Mesodermal cell (in vitro differentiated cells): Measurements from ENCODE around the gene FOXJ3.

ENCODE experiments used
- H3K27ac ChIP-seq: 2 replicates; pipeline ENCODE4 v1.7.0; 2013; ENCODE audit warnings: mild to moderate bottlenecking, low read depth, low read length, moderate library complexity; ENCODE audit not compliant: severe bottlenecking
- H3K36me3 ChIP-seq: 2 replicates; pipeline ENCODE4 v1.7.1; 2013; ENCODE audit warnings: mild to moderate bottlenecking, low read length, moderate library complexity; ENCODE audit not compliant: control insufficient read depth, insufficient read depth
- H3K4me1 ChIP-seq: one replicate; pipeline ENCODE4 v1.7.1; 2013; ENCODE audit warnings: mild to moderate bottlenecking, low read length; ENCODE audit not compliant: insufficient read depth, control insufficient read depth, poor library complexity, severe bottlenecking
- H3K4me3 ChIP-seq: 2 replicates; pipeline ENCODE4 v1.7.0; 2013; ENCODE audit warnings: low read length, control low read depth, mild to moderate bottlenecking; ENCODE audit not compliant: insufficient read depth, poor library complexity, severe bottlenecking; ENCODE audit errors: extremely low read depth
- H3K9me3 ChIP-seq: 2 replicates; pipeline ENCODE4 v1.7.1; 2013; ENCODE audit warnings: mild to moderate bottlenecking, low read length, moderate library complexity; ENCODE audit not compliant: control insufficient read depth
- WGBS, 2 experiments: methylation state at CpG; one replicate each; pipeline ENCODE4 v1.1.5; 2013; ENCODE audit warnings: missing lambda C conversion rate in 2 of 2; ENCODE audit not compliant: insufficient coverage in 2 of 2; 5-methylcytosine and 5-hydroxymethylcytosine counted together

Gene FOXJ3

DNA sequence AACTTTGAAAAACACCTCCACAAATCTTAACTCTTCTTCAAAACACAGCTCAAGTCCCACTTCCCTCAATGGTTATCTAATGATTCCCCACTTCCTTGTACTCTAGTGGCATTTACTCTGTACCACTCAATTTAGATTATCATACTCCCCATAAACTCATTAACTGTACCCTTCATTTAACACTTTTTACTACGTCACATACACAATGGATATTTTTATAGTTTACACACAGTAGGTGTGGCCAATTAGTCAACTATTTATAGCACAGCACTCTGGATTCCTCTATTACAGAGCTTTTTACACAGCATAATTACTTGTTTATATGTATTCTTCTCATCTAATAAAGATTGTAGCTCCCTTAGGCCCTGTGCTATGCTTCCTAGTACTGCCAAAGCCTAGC, 62.1 kb downstream of the FOXJ3 start:
- no peaks in the 10 kb centered on the region for H3K9me3 ChIP-seq
- H3K4me3 ChIP-seq, result no peak overlapping the region
- H3K4me1 ChIP-seq, result no peaks in the 10 kb centered on the region
- H3K36me3 ChIP-seq, result peaks cover 48% of the 10 kb centered on the region
- WGBS, 2 experiments, result 100% methylated on average over 1 of the region's 1 CpG
- H3K27ac ChIP-seq, result no peak overlapping the region

DNA sequence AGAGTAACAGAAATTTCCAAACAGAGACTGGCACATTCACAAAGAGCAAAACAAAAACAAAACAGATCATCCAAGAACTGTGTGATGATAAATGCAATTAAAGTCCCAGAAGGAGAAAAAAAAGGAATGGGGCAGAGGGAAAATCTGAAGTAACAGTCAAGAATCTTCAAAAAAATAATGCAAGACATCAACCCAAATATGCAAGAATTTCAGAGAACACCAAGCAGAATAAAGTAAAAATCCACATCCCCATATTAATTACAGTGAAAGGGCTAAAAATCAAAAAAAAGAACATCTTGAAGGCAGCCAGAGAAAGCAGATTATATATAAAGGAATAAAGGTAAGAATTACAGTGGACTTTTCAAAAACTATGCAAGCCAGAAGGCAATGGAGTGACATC, 67.1 kb downstream of the FOXJ3 start:
- H3K4me3 ChIP-seq, result no peak overlapping the region
- H3K36me3 ChIP-seq, result peaks cover 37% of the 10 kb centered on the region
- H3K4me1 ChIP-seq, result no peaks in the 10 kb centered on the region
- no peaks in the 10 kb centered on the region for H3K9me3 ChIP-seq
- no peak overlapping the region for H3K27ac ChIP-seq

DNA sequence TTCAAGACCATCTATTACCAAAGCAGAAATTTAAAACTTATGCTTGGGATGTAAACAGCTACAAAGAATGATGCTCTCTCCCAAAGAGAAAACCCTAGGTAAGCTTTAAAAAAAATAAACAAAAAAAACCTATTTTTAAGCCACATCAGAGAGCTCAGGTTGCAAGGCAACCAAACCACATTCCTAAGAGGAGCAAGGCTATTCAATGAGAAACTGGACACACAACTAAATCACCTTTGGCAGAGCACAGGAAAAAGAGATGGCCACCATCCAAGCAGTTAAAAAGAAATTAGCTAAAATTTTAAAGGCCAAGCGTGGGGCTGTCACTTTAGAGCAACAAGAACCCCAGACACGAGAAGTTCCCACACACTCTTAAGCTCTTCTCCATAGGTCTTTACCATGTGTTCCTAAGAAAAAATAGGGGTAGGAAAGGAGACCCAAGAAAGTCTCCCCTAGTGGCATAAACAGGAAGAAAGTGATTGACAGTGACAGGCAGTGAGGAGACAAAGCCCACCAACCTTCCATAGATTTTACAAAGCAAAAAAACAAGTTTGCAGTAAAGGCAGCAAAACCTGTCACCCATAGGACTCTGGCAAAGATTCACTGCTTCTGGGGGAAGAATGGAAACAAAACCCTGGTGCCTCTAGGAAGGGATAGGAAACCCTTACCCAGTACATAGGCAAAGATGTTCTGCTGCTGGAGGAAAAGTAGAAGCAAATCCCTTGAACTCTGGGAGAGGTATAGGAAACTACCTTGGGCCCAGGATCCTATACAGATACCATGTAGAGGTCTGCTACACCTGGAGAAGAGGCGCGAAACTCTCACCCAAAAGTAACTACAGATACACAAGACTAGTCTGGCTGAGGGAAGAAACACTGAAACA, 68.5 kb downstream of the FOXJ3 start:
- 80% methylated on average over 1 of the region's 4 CpGs; no CpG with 5 or more reads in 1 of the 2 experiments for WGBS, 2 experiments
- Histone ChIP-seq H3K36me3 (peaks cover 40% of the 10 kb centered on the region), H3K9me3 (no peaks in the 10 kb centered on the region), H3K4me3 (no peak overlapping the region), H3K4me1 (no peaks in the 10 kb centered on the region), H3K27ac (no peak overlapping the region)

DNA sequence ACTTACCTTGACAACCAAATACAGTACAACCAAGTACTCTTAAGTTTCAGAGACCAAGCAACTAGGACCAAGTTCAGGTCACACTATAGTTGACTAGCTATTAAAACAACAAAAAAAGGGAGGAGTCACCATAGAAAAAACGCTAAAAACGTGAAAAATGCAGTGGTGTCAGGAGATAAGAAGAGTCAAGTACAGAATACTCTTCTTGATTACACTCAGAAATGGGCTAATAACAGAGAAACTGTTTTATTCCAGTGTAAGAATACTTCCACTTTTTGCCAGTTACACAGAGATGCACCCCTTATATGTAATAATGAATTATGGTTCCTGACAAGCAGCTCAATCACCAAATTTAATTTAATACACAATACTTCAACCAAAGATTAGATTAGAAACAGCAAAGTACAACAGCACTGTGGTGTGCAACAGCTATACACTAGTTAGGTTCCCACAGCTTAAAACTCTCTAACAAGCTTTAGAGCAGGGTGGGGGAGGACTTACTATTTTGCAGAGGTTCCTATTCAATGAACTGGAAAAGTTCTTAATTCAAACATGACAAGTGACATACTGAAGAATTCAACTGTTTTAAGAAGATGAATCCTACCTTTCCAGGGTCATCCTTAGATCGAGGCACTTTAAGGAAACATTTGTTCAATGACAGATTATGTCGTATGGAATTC, 70.4 kb downstream of the FOXJ3 start:
- H3K36me3 ChIP-seq, result peaks cover 33% of the 10 kb centered on the region
- WGBS, 2 experiments, result 100% methylated on average over 2 of the region's 4 CpGs; no CpG with 5 or more reads in 1 of the 2 experiments

DNA sequence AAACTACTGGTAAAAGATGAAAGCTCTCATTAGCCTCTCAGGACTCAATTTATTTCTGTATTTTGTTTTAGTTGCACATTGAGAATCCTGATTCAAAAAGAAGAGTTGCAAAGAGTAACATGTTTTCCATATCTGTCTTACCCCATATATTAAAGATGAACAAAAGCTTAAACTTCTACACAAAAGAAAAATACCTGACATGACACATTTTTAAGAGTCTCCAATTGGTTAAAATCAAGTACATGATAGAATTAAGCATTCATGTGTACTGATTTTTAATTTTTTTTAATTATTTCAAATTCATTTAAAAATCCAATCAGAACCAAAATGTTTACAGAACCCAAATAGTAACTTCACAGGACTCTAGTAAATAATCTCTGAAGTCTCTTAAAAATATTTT, 72.0 kb downstream of the FOXJ3 start:
- H3K4me3 ChIP-seq, result no peak overlapping the region
- H3K9me3 ChIP-seq, result no peaks in the 10 kb centered on the region
- no peak overlapping the region for H3K27ac ChIP-seq
- H3K4me1 ChIP-seq, result no peaks in the 10 kb centered on the region
- peaks cover 26% of the 10 kb centered on the region for H3K36me3 ChIP-seq

More for the DNA sequence above, 70.4 kb downstream of the FOXJ3 start:
- no peak overlapping the region for H3K27ac ChIP-seq
- H3K9me3 ChIP-seq, result no peaks in the 10 kb centered on the region
- H3K4me1 ChIP-seq, result no peaks in the 10 kb centered on the region
- no peak overlapping the region for H3K4me3 ChIP-seq

DNA sequence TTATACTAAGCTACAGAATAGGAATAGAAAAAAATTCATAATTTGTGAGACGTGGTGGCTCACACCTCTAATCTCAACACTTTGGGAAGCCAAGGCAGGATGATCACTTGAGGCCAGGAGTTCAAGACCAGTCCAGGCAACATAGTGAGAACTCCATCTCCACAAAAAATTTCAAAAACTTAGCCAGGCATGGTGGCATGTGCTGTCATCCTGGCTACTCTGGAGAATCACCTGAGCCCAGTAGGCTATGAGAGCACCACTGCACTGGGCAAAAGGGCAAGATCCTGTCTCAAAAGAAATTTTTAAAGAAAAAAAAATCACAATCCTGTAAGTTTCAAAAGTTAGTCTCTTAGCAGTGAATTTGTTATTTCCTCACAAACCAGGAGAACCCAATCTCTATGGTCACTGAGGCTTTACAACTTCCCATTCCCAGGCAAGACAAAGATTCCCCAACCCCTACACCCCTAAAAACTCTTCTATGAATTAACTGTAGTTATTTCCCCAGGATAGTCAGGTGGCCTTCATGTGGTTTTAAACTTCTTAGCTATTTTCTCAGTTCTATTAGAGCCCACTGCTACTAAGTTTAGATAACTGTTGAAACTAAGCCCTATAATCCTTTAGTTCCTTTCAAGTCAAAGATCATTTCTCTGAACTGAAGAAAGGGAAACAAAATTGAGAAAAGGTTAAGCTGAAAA, 74.5 kb downstream of the FOXJ3 start:
- Histone ChIP-seq H3K27ac (no peak overlapping the region), H3K36me3 (peaks cover 22% of the 10 kb centered on the region), H3K4me3 (no peak overlapping the region), H3K9me3 (no peaks in the 10 kb centered on the region), H3K4me1 (no peaks in the 10 kb centered on the region)
- WGBS, 2 experiments, result 89 to 100% methylated on average over 1 of the region's 1 CpG

DNA sequence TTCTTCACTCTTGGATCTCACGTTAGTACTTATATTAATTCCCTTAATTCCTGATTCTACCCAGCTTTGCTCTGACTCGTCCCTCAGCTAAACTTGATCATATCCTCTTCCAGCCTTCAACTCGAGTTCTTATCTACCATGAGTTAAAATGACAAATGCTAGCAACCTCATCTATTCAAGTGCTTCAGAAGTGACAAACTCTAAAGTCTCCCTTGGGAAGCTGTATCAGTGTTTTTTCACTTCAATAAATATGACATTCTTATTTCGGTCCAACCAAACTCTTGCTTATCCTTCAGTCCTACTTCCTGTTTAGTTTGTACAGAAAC, 75.3 kb downstream of the FOXJ3 start:
- peak overlapping the region; percentile 48 for H3K27ac ChIP-seq
- WGBS, 2 experiments, result 50 to 53% methylated on average over 4 of the region's 4 CpGs
- peaks cover 19% of the 10 kb centered on the region for H3K36me3 ChIP-seq
- no peak overlapping the region for H3K4me3 ChIP-seq
- H3K9me3 ChIP-seq, result no peaks in the 10 kb centered on the region
- no peaks in the 10 kb centered on the region for H3K4me1 ChIP-seq

DNA sequence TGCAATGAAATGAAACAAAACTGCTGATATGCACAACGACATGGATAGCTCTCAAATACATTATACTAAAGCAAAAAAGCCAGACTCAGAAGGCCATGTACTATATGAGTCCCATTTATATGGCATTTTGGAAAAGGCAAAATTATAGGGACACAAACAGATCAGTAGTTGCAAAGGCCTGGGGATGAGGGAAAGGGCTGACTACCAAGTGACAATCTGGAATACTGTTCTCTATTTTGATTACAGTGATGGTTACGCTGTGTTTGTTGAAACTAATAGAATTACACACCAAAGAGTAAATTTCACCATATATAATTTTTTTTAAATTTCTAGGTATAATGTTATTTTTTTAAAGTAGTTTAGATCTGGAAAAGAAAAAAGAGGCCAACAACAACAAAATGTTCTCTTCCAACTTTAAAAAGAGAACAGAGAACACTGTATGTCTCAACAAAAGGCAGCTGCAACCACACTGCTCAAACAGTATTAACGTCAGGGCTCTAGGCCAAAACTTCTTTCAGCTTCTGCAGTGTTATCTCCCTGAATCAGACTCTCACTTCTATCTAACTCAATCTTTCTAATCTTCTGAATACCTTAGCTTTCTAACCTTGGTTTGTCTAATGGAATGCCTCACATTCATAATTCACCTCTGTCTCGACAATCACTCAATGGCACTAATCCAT, 75.8 kb downstream of the FOXJ3 start:
- Histone ChIP-seq H3K27ac (peak overlapping the region; percentile 48), H3K4me3 (no peak overlapping the region)
- 56 to 82% methylated on average over 2 of the region's 4 CpGs for WGBS, 2 experiments

DNA sequence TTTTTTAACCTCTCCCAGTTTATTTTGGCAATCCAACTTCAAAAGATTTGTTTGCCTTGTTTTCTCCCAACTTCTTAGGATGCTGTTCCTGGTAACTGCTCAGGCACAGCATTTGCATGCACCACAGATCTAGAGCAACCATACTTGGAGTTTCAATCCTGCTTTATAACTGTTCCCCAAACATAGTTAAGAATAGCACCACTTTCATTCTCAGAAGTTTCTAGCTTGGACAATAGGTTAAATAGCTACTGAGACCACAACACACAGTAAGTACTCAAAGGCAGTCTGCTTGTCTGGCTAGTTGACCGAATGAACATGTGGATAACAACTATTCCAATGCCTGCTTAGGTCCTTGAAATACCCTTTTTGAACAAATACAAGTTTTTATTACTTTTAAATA, 76.8 kb downstream of the FOXJ3 start:
- no peaks in the 10 kb centered on the region for H3K4me1 ChIP-seq
- 57 to 100% methylated on average over 1 of the region's 1 CpG for WGBS, 2 experiments
- H3K27ac ChIP-seq, result no peak overlapping the region
- no peaks in the 10 kb centered on the region for H3K9me3 ChIP-seq
- peaks cover 10% of the 10 kb centered on the region for H3K36me3 ChIP-seq
- no peak overlapping the region for H3K4me3 ChIP-seq

More for the DNA sequence above, 75.8 kb downstream of the FOXJ3 start:
- Histone ChIP-seq H3K9me3 (no peaks in the 10 kb centered on the region), H3K36me3 (peaks cover 14% of the 10 kb centered on the region), H3K4me1 (no peaks in the 10 kb centered on the region)

DNA sequence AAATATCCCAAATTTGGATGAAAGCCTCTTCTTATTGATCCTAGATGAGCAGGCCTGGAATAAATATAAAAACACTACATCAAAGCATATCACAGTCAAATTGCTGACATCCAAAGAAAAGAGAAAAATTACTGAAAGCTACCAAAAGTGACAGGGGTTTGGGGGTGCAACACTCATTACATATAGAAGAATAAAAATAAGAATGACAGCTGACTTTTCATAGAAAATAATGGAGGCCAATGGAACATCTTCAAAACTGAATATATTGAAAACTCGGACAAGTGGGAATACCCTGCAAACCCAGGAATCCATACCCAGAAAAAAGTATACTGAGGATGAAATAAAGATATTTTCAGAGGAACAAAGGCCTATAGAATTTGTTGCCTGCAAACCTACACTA, 84.0 kb downstream of the FOXJ3 start:
- Histone ChIP-seq H3K27ac (no peak overlapping the region), H3K36me3 (peaks cover 6% of the 10 kb centered on the region), H3K4me3 (no peak overlapping the region), H3K9me3 (no peaks in the 10 kb centered on the region), H3K4me1 (no peaks in the 10 kb centered on the region)
- no CpG with 5 or more reads among the region's 1 CpG for WGBS, 2 experiments
